Upper lobe of right lung (tissue), 1 donor: ENCODE results near the gene SKOR2. TPM values are rescaled to one million over a fixed set of nuclear protein-coding genes. Genes with fewer than 3 reads are reported as not detected.
A peak's percentile ranks its signal among the peaks of the same experiment; 100 is the strongest.

Experiments used
- ATAC-seq: fragments of 200-7000 bp; cut with Tn5 transposase; one replicate; pipeline ENCODE4 v1.9.1; 2020; ENCODE audit warnings: mild to moderate bottlenecking, moderate library complexity
- DNase-seq: peaks from one replicate; pipeline ENCODE4 v3.0.0-alpha.2; 2020
- H3K27ac ChIP-seq: fragments of 200-600 bp; one replicate; pipeline ENCODE4 v1.8.0; 2022
- H3K27me3 ChIP-seq: fragments of 200-600 bp; one replicate; pipeline ENCODE4 v1.8.0; 2022; ENCODE audit warnings: mild to moderate bottlenecking
- H3K36me3 ChIP-seq: fragments of 200-600 bp; one replicate; pipeline ENCODE4 v1.8.0; 2022
- H3K4me1 ChIP-seq: fragments of 200-600 bp; one replicate; pipeline ENCODE4 v1.8.0; 2022
- H3K4me3 ChIP-seq: fragments of 200-600 bp; one replicate; pipeline ENCODE4 v1.8.0; 2022; ENCODE audit warnings: mild to moderate bottlenecking
- H3K9me3 ChIP-seq: fragments of 200-600 bp; one replicate; pipeline ENCODE4 v1.8.0; 2022
- CTCF ChIP-seq: fragments of 200-600 bp; IDR thresholded peaks from one replicate; pipeline ENCODE4 v1.8.0; 2022; ENCODE audit warnings: antibody characterized with exemption
- intact Hi-C: fragments of 100-400 bp; cut with DNase I; formaldehyde crosslinking; loops from one replicate; pipeline ENCODE4 v1.11.0; 2022
- total RNA-seq: library from RNA; stranded (reverse); fragmentation: NEBNext Ultra II Directional; extraction: Animal tissue kit (Norgen Biotek cat#: 25700); gene quantifications from one replicate; pipeline ENCODE4 v1.2.1, GENCODE V29; 2021
- donor health status: DM: no; HTN: yes; CAD: no; lungs with severe emphysema.

Gene SKOR2
- total RNA-seq, 1 donor from 2014 or later = not detected

- Histone ChIP-seq H3K27me3 (no peaks in the 10 kb centered on the region), H3K36me3 (no peaks in the 10 kb centered on the region), H3K4me3 (no peak overlapping the region), H3K4me1 (no peaks in the 10 kb centered on the region), H3K9me3 (no peaks in the 10 kb centered on the region), H3K27ac (no peak overlapping the region)
- intact Hi-C loops = no loop called here
- no peak for ATAC-seq
- no peak for TF ChIP-seq CTCF
- DNase-seq = no peak
Measured at GRCh38 chr18:47280121-47280520, 28.7 kb upstream of the SKOR2 start.

- intact Hi-C loops = no loop called here
- H3K9me3 ChIP-seq = no peaks in the 10 kb centered on the region
- DNase-seq (no peak), ATAC-seq (no peak)
- H3K27ac ChIP-seq = no peak overlapping the region
- peaks cover 3% of the 10 kb centered on the region for H3K27me3 ChIP-seq
- no peak for TF ChIP-seq CTCF
- H3K4me3 ChIP-seq = no peak overlapping the region
- no peaks in the 10 kb centered on the region for H3K36me3 ChIP-seq
- H3K4me1 ChIP-seq = no peaks in the 10 kb centered on the region
Measured at GRCh38 chr18:47274961-47275360, 23.5 kb upstream of the SKOR2 start.

- H3K4me3 ChIP-seq = no peak overlapping the region
- no peak for TF ChIP-seq CTCF
- H3K27ac ChIP-seq = no peak overlapping the region
- peaks cover 67% of the 10 kb centered on the region for H3K27me3 ChIP-seq
- no peaks in the 10 kb centered on the region for H3K4me1 ChIP-seq
- no peak for DNase-seq
- no peaks in the 10 kb centered on the region for H3K9me3 ChIP-seq
- H3K36me3 ChIP-seq = no peaks in the 10 kb centered on the region
- intact Hi-C loops = no loop called here
- ATAC-seq = peak; percentile 39
Measured at GRCh38 chr18:47265197-47265596, 13.7 kb upstream of the SKOR2 start.

- DNase-seq = no peak
- no peaks in the 10 kb centered on the region for H3K4me1 ChIP-seq
- H3K36me3 ChIP-seq = no peaks in the 10 kb centered on the region
- TF ChIP-seq CTCF = no peak
- no peaks in the 10 kb centered on the region for H3K9me3 ChIP-seq
- peaks cover 74% of the 10 kb centered on the region for H3K27me3 ChIP-seq
- ATAC-seq = no peak
- no peak overlapping the region for H3K27ac ChIP-seq
- intact Hi-C loops = no loop called here
- H3K4me3 ChIP-seq = no peak overlapping the region
Measured at GRCh38 chr18:47264308-47264700, 12.8 kb upstream of the SKOR2 start.

GRCh38 chr18:47263430-47264307 is 12.2 kb upstream of the SKOR2 start:
- no peak for TF ChIP-seq CTCF
- intact Hi-C loops = no loop called here
- no peak for ATAC-seq
- Histone ChIP-seq H3K4me3 (no peak overlapping the region), H3K36me3 (no peaks in the 10 kb centered on the region), H3K9me3 (no peaks in the 10 kb centered on the region), H3K4me1 (no peaks in the 10 kb centered on the region), H3K27me3 (peaks cover 81% of the 10 kb centered on the region), H3K27ac (no peak overlapping the region)
- no peak for DNase-seq

GRCh38 chr18:47263150-47263429 is 11.6 kb upstream of the SKOR2 start:
- peaks cover 86% of the 10 kb centered on the region for H3K27me3 ChIP-seq
- H3K9me3 ChIP-seq = no peaks in the 10 kb centered on the region
- ATAC-seq (no peak), DNase-seq (no peak)
- intact Hi-C loops = no loop called here
- H3K27ac ChIP-seq = no peak overlapping the region
- H3K4me3 ChIP-seq = no peak overlapping the region
- no peak for TF ChIP-seq CTCF
- H3K4me1 ChIP-seq = no peaks in the 10 kb centered on the region
- H3K36me3 ChIP-seq = no peaks in the 10 kb centered on the region
